Measurements from ENCODE around the gene MTCL1.

Gene MTCL1

DNA sequence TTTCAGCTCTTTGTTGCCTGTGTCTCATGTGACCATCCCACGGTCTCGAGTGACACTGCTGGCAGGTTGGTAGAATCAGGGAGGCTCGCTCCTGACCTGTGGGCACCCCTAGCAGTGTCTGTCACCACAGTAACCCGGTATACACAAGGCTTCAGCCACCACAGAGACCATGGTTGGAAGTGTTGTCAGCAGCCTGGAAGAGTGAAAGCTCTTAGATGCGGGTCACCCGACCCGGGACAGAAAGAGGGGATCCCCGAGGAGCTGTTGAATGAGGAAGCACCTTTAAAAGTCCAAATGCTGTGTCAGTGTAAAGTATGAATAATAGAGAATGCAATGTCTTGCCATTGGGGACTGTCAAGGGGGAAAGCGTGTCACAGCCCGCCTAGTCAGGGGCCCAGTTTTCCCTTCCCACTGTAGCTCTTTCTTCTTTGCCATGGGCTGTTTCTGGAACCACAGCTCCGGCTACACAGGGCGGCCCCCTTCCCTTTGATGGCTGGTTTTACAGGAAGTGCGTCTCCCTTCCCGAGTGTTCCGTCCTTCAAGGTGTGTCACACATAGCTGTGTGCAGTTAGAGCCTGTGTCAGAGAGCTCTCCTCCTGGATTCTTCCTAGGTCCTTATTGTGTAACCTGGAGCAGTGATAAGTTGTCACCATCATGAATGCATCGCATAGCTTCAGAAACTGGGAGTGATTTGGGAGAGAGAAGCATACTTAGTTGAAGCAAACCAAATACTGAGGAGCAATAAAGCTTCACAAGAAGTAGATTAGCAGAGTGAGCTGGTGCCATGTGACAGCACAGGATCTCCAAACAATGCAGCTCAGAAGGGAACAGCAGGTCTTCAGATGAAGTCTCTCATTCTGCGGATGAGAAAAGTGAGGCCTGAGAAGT, 81.4 kb downstream of the MTCL1 start:
- Histone ChIP-seq H3K27me3 (ENCODE audit: control insufficient read depth, insufficient read depth, low read length) (no peaks in the 10 kb centered on the region), H3K27ac (ENCODE audit: low read depth, low read length) (no peak overlapping the region)

DNA sequence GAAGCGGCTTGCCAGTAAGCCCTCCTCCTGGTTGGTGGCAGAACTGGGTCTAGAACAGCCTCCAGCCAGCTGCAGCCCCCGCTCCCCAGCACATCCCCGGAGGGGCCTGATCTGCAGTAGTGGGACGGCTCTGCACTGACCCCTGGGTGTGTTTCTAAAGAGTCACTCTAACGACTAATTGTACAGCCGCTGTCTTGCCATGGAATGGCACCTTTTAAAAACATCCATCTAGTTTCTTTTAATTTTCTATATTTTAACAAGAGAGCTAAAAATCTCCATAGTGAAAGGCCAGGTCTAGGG, 82.0 kb downstream of the MTCL1 start:
- Histone ChIP-seq H3K27me3 (ENCODE audit: control insufficient read depth, insufficient read depth, low read length) (no peaks in the 10 kb centered on the region), H3K36me3 (ENCODE audit: control insufficient read depth, insufficient read depth, low read length) (peaks cover 61% of the 10 kb centered on the region), H3K4me3 (ENCODE audit: low read depth, low read length) (no peak overlapping the region), H3K4me1 (ENCODE audit: control insufficient read depth, insufficient read depth, low read length) (peaks cover 15% of the 10 kb centered on the region), H3K27ac (ENCODE audit: low read depth, low read length) (no peak overlapping the region), H3K9me3 (ENCODE audit: control insufficient read depth, insufficient read depth, low read length) (no peaks in the 10 kb centered on the region), H3K9ac (ENCODE audit: low read depth, low read length) (no peak overlapping the region)

More for the DNA sequence above, 81.4 kb downstream of the MTCL1 start:
- Histone ChIP-seq H3K9ac (ENCODE audit: low read depth, low read length) (no peak overlapping the region), H3K4me1 (ENCODE audit: control insufficient read depth, insufficient read depth, low read length) (peaks cover 10% of the 10 kb centered on the region), H3K36me3 (ENCODE audit: control insufficient read depth, insufficient read depth, low read length) (peaks cover 64% of the 10 kb centered on the region), H3K4me3 (ENCODE audit: low read depth, low read length) (no peak overlapping the region), H3K9me3 (ENCODE audit: control insufficient read depth, insufficient read depth, low read length) (no peaks in the 10 kb centered on the region)

- Histone ChIP-seq H3K4me1 (ENCODE audit: control insufficient read depth, insufficient read depth, low read length) (peaks cover 19% of the 10 kb centered on the region), H3K4me3 (ENCODE audit: low read depth, low read length) (no peak overlapping the region), H3K27me3 (ENCODE audit: control insufficient read depth, insufficient read depth, low read length) (no peaks in the 10 kb centered on the region), H3K36me3 (ENCODE audit: control insufficient read depth, insufficient read depth, low read length) (peaks cover 56% of the 10 kb centered on the region), H3K9me3 (ENCODE audit: control insufficient read depth, insufficient read depth, low read length) (no peaks in the 10 kb centered on the region), H3K27ac (ENCODE audit: low read depth, low read length) (no peak overlapping the region), H3K9ac (ENCODE audit: low read depth, low read length) (no peak overlapping the region)
Observed at GRCh38 chr18:8787794-8788193, 82.4 kb downstream of the MTCL1 start.

GRCh38 chr18:8788503-8789429, 83.4 kb downstream of the MTCL1 start:
- H3K9ac ChIP-seq (ENCODE audit: low read depth, low read length) = no peak overlapping the region
- no peaks in the 10 kb centered on the region for H3K9me3 ChIP-seq (ENCODE audit: control insufficient read depth, insufficient read depth, low read length)
- peaks cover 23% of the 10 kb centered on the region for H3K4me1 ChIP-seq (ENCODE audit: control insufficient read depth, insufficient read depth, low read length)
- H3K27me3 ChIP-seq (ENCODE audit: control insufficient read depth, insufficient read depth, low read length) = no peaks in the 10 kb centered on the region
- H3K36me3 ChIP-seq (ENCODE audit: control insufficient read depth, insufficient read depth, low read length) = peaks cover 51% of the 10 kb centered on the region
- no peak overlapping the region for H3K4me3 ChIP-seq (ENCODE audit: low read depth, low read length)
- no peak overlapping the region for H3K27ac ChIP-seq (ENCODE audit: low read depth, low read length)

DNA sequence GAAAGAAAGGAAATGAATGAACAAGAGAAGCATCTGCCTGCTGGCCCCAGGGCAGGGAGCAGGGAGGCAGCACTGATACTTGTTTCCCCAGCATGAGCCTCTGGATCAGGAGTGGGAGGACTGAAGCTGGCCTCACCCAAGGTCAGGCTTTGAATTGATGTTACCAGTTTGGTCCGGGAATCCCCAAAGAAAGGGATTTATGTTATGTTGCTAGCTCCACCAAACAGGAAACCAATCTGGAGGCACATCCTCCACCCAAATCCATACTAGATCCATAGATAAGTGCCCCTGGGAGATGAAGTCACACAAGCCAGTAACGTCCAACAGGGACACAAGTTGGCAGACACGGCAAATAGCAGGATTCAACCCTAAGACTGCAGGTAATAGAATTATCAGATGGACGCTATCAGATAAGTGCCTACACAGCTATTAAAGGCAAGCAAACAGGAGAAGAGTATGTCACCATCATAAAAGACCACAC, 85.9 kb downstream of the MTCL1 start:
- H3K36me3 ChIP-seq (ENCODE audit: control insufficient read depth, insufficient read depth, low read length) = peaks cover 33% of the 10 kb centered on the region
- peaks cover 47% of the 10 kb centered on the region for H3K4me1 ChIP-seq (ENCODE audit: control insufficient read depth, insufficient read depth, low read length)
- H3K27ac ChIP-seq (ENCODE audit: low read depth, low read length) = no peak overlapping the region
- H3K9ac ChIP-seq (ENCODE audit: low read depth, low read length) = no peak overlapping the region
- no peak overlapping the region for H3K4me3 ChIP-seq (ENCODE audit: low read depth, low read length)
- H3K27me3 ChIP-seq (ENCODE audit: control insufficient read depth, insufficient read depth, low read length) = no peaks in the 10 kb centered on the region
- H3K9me3 ChIP-seq (ENCODE audit: control insufficient read depth, insufficient read depth, low read length) = no peaks in the 10 kb centered on the region

- no peak overlapping the region for H3K4me3 ChIP-seq (ENCODE audit: low read depth, low read length)
- no peak overlapping the region for H3K27ac ChIP-seq (ENCODE audit: low read depth, low read length)
- no peaks in the 10 kb centered on the region for H3K27me3 ChIP-seq (ENCODE audit: control insufficient read depth, insufficient read depth, low read length)
- no peak overlapping the region for H3K9ac ChIP-seq (ENCODE audit: low read depth, low read length)
- H3K4me1 ChIP-seq (ENCODE audit: control insufficient read depth, insufficient read depth, low read length) = peaks cover 55% of the 10 kb centered on the region
- peaks cover 33% of the 10 kb centered on the region for H3K36me3 ChIP-seq (ENCODE audit: control insufficient read depth, insufficient read depth, low read length)
- H3K9me3 ChIP-seq (ENCODE audit: control insufficient read depth, insufficient read depth, low read length) = no peaks in the 10 kb centered on the region
Observed at GRCh38 chr18:8792688-8793316, 87.4 kb downstream of the MTCL1 start.

DNA sequence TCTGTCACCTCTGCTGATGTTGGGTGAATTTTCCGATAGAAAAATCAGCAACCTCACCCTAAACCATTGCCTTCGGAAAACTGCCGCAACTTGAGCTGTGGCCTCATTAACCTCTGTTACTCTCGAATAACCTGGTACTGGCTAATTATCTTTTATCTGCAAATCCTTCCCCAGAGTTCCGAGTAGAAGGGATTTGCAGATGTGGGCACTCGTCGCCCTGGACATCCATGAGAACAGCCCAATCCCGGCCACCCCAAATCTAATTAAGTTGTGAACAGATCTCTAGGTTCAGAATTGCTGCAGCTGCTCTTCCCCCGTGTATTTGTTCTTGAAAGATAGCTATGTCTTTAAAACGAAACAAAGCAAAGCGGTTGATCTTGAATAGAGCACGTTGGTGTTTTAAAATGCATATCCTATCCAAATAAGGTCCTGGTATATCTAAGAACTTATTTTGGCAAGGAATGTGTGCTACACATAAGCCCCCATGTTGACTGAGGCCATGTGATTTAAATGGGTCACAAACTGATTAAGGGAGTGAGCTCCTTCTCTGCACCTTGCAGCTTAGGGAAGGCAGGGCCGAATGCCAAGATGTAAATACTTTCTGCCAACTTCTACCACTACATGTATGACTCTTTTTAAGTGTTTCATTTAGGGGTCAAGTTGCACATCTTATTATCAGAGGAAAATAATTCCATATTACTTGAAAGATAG, 88.2 kb downstream of the MTCL1 start:
- Histone ChIP-seq H3K27ac (ENCODE audit: low read depth, low read length) (no peak overlapping the region), H3K4me3 (ENCODE audit: low read depth, low read length) (no peak overlapping the region), H3K4me1 (ENCODE audit: control insufficient read depth, insufficient read depth, low read length) (peaks cover 55% of the 10 kb centered on the region), H3K36me3 (ENCODE audit: control insufficient read depth, insufficient read depth, low read length) (peaks cover 36% of the 10 kb centered on the region), H3K9ac (ENCODE audit: low read depth, low read length) (no peak overlapping the region), H3K27me3 (ENCODE audit: control insufficient read depth, insufficient read depth, low read length) (no peaks in the 10 kb centered on the region), H3K9me3 (ENCODE audit: control insufficient read depth, insufficient read depth, low read length) (no peaks in the 10 kb centered on the region)

GRCh38 chr18:8794156-8794933, 89.0 kb downstream of the MTCL1 start:
- Histone ChIP-seq H3K4me3 (ENCODE audit: low read depth, low read length) (no peak overlapping the region), H3K4me1 (ENCODE audit: control insufficient read depth, insufficient read depth, low read length) (peaks cover 55% of the 10 kb centered on the region), H3K36me3 (ENCODE audit: control insufficient read depth, insufficient read depth, low read length) (peaks cover 36% of the 10 kb centered on the region)

DNA sequence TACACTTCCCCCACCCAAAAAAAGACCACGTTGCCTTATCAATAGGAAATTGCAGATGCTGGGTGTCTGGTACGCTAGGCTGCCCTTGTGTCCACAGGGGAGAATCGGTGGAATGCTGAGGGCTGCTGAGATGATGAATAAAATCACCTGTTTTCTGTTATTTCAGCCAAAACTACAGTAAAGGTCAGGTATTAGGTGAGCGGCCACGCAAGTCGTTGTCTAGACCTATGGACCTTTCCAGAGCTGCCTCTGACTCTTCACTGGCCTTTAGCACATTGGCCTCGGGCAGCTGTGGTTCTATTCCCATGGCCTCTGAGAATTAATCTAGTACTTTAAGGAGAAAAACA, 89.6 kb downstream of the MTCL1 start:
- no peaks in the 10 kb centered on the region for H3K9me3 ChIP-seq (ENCODE audit: control insufficient read depth, insufficient read depth, low read length)
- H3K4me3 ChIP-seq (ENCODE audit: low read depth, low read length) = no peak overlapping the region; the same call in 1 of the 2 replicates
- H3K9ac ChIP-seq (ENCODE audit: low read depth, low read length) = no peak overlapping the region
- H3K27ac ChIP-seq (ENCODE audit: low read depth, low read length) = peak overlapping the region; percentile 77
- H3K36me3 ChIP-seq (ENCODE audit: control insufficient read depth, insufficient read depth, low read length) = peaks cover 39% of the 10 kb centered on the region
- no peaks in the 10 kb centered on the region for H3K27me3 ChIP-seq (ENCODE audit: control insufficient read depth, insufficient read depth, low read length)
- peaks cover 57% of the 10 kb centered on the region for H3K4me1 ChIP-seq (ENCODE audit: control insufficient read depth, insufficient read depth, low read length)

More at GRCh38 chr18:8794156-8794933, 89.0 kb downstream of the MTCL1 start:
- H3K27me3 ChIP-seq (ENCODE audit: control insufficient read depth, insufficient read depth, low read length) = no peaks in the 10 kb centered on the region
- no peaks in the 10 kb centered on the region for H3K9me3 ChIP-seq (ENCODE audit: control insufficient read depth, insufficient read depth, low read length)
- peak overlapping the region; percentile 77 for H3K27ac ChIP-seq (ENCODE audit: low read depth, low read length)
- H3K9ac ChIP-seq (ENCODE audit: low read depth, low read length) = no peak overlapping the region
